Activated naive CD8-positive, alpha-beta T cell treated with anti-CD3 and anti-CD28 coated beads, Interleukin-2, amount 50 U/mL, for 16 hours (primary cell): Measurements from ENCODE around the gene TOB2.

Experiments used
- DNase-seq: peaks from one replicate; pipeline ENCODE4 v3.0.0-alpha.2; 2020; ENCODE audit warnings: low read depth, low spot score

Gene TOB2

GRCh38 chr22:41446639-41447434 lies at the start of gene TOB2:
Gene TOB2, minus strand, starts transcription at chr22:41446801. Its CDS starts 9,456 bp downstream, at chr22:41437345.
- DNase-seq: peak; percentile 90

GRCh38 chr22:41491374-41492100 lies 44.9 kb upstream of the TOB2 start:
- DNase-seq: no peak

DNA sequence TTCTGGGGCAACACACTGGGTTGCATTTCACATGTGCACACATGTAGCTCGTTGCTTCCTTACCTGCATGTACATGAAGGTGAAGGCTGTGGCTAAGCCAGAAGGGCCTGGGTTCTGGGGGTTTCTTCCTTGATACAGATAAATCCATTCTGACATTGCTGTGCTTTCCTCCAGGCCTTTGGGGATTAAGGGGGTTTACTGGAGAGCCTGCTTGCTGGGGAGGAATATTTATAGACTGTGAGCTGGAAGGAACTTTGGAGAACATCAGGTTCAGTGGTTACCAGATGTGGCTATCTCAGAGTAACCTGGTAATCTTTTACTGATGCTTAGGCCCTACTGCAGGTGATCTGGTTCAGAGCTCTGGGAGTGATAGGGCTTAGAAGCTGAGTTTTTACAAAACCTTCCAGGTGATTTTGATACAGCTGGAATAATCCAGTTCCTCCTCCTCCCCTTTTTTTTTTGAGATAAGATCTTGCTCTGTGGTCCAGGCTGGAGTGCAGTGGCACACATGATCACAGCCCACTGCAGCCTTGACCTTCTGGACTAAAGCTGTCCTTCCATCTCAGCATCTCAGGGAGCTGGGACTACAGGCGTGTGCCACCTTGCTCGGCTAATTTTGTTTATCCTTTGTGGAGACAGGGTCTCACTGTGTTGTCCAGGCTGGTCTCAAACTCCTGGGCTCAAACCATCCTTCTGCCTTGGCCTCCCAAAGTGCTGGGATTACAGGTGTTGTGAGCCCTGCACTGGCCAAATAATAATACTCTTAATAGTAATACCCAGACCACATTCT lies 42.2 kb upstream of the TOB2 start:
- DNase-seq: no peak

DNA sequence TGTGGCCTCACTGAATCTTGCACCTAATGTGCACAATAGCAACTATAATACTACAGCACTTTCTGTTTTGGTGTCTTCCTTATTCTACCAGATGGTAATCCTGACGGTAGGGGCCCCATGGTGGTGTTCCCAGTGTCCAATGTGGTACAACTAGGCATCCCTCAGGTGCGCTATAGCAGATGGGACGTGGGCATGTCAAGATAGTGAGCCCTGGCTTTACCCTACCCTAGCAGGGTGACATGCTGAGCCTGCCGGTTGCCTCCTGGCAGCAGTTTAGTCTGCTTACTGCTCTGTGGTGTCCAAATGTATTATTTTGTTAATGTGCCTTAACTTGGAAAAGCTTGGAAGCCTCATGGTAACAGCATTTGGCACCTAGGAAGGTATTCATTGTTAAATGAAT lies 41.5 kb upstream of the TOB2 start:
- no peak for DNase-seq

- no peak for DNase-seq
Measured at GRCh38 chr22:41487037-41487935, 40.7 kb upstream of the TOB2 start.

DNA sequence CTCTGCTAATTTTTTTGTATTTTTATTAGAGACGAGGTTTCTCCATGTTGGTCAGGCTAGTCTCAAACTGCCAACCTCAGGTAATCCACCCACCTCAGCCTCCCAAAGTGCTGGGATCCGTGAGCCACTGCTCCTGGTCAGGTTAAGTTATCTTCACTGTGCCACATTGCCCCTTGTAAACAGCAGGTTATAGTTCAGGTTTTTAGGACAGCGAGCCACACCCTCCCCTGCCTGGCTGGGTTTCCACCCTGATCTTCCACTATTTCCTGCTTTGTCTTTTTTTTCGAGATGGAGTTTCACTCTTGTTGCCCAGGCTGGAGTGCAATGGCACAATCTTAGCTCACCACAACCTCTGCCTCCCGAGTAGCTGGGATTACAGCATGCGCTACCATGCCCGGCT lies 38.4 kb upstream of the TOB2 start:
- DNase-seq: no peak

DNA sequence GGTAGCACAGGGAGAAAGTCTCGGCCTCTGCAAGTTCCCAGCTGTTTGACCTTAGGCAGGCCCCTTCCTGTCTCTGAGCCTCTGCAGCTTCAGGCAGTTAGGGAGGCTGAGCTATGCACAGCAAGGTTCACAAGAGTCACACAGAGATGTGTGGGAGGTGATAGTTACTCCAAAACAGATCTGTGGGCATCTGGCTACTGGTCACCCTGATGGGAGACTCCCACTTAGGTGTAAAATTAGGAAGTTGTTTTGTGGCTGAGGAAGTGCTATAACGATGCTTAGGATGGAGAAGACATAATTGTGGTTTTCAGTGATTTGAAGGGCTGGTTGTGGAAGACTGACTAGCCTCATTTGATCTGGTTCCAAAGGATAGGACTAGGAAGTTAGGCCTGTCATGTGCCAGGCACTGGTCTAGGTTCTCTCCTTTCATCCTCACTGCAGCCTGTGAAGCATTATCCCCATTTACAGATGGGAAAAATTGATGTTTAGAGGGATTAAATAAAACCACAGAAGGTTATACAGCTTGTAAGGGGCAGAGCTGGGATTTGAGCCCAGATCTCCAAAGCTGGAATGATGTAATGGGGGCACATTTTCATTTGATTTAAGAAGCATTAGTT lies 35.8 kb upstream of the TOB2 start:
- no peak for DNase-seq

- DNase-seq: no peak
Measured at GRCh38 chr22:41481925-41482318, 35.3 kb upstream of the TOB2 start.

- DNase-seq: no peak
Measured at GRCh38 chr22:41481131-41481830, 34.7 kb upstream of the TOB2 start.

DNA sequence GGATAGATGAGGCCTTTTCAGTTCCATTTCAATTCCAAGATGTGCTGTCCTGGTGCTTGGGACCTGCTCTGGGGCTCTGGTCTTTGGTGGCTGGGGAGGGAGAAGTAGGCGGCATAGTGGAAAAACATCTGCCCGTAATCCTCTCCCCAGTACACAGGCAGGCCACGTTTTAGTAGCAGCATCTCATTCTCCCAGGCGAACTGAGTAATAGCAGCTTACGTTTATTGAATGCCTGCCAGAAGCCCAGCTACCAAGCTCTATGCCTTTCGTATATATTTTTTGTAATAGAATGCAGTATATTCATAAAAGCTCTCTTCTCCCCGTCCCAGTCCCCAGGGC lies 33.8 kb upstream of the TOB2 start:
- DNase-seq: no peak

GRCh38 chr22:41479671-41480396 lies 33.2 kb upstream of the TOB2 start:
- DNase-seq: no peak

GRCh38 chr22:41478891-41479521 lies 32.4 kb upstream of the TOB2 start:
- no peak for DNase-seq

GRCh38 chr22:41478473-41478872 lies 31.9 kb upstream of the TOB2 start:
- DNase-seq: no peak

- DNase-seq: no peak
Measured at GRCh38 chr22:41474872-41475451, 28.4 kb upstream of the TOB2 start.

GRCh38 chr22:41471568-41471967 lies 25.0 kb upstream of the TOB2 start:
- no peak for DNase-seq

DNA sequence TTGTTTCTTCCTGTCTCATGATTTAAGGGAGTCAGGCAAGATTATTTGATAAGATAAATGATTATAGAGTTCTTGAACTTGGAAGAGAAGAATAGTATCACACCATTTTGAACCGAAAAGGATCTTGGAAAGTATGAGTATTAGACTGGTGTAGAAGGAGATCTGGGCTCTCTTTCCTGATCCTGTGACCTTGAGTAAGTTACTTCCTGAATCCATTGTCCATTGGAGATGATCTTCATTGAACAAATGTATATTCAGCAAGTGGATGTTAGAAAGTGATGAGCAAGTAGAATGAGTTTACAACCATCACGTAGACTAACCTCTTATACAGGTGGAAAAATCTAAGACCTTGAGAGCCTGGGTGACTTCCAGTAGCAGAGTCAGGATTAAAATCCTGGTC lies 24.3 kb upstream of the TOB2 start:
- DNase-seq: no peak

DNA sequence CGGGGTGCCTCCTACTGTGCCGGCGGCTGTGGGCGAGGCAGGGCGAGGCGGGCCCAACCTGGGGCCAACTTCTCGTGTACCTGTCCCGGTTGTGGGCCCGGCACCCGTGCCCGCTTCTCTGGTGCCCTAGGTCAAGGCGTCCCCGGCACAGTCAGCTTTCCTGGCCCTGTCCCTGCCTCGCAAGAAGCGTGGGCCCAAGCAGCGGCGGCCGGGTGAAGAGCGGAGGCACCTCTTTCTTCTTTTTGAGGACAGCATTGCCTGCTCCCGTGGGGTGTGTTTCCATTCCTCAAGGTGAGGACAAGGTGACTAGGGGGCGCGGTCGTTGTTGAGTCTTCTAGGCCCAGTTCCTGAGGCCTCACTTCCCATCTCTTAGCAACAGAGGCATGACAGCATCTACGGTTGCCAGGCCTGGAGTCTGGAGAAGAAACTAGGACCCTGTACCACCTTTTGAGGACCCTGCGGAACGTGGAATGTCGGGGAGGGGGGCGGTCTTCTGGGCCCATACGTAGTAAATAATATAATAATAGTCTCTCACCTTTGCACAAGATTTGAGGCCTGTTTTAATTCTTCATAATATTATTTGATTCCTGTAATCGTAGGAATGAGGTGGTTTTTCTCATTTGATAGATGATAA lies 22.7 kb upstream of the TOB2 start:
- DNase-seq: no peak
